Activated effector memory CD4-positive, alpha-beta T cell treated with Interleukin-2 at 50 U/mL for 16 hours (primary cell): ENCODE data around the gene ZBED3.
A peak's percentile ranks its signal among the peaks of the same experiment; 100 is the strongest.

Experiments used
- DNase-seq: peaks from one replicate; pipeline ENCODE4 v3.0.0-alpha.2; 2020

ZBED3 gene

DNA sequence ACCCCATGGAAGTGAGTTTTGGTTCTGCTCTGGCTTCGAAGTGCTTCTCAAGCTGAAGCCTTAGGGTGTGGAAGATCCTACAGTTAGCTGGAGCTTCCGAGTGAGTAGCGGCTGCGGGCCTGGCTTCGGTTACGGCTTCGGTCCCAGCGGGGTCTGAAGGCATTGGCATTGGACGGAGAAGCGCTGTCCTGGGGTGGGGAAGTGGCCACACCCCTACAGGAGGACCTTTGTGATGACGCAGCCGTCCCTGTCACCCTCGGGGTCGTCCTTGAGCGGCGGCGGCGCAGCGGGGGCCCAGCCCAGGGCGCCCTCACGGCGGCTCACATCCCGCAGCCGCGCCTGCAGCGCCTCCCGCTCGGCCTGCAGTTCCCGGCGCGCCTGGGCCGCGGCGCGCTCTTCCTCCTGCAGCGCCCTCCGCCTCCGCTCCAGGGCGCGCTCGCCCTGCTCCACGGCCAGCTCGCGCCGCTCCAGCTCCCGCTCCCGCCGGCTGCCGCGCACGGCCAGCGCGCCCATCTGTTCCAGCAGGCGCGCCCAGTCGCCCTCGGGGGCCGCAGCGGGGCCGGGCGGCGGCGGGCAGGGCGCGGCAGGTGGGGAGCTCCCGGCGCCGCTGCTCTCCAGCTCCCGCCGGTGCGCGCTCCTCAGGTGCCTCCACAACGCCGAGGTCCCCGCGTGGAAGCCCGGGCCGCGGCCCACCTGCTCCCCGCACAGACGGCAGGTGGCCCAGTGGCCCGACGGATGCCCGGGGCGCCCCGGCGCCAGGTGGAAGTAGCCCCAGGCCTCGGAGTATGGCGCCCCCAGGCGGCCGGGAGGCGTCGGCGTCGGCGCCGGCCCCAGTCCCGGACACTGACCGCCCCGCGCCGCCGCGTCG lies 9.9 kb downstream of the ZBED3 start:
- DNase-seq: peak; percentile 24

DNA sequence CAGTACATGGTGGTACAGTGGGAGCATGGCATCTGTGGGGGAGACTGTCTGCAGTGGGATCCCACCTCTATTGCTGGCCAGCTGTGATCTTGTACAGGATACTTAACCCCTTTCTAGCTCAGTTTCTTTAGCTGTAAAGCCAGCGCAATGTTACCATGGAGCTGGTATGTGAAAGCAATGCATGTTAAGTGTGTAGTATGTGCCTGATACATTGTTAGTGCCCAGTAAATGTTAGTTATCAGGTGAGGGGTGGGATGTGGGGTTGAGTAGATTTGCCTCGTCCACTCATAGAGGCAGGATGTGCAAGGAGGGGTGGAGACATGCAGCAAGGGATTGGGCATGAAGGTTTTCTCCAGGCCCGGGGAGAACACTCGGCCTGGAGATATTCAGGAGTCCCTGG lies 12.3 kb downstream of the ZBED3 start:
- DNase-seq: no peak

DNA sequence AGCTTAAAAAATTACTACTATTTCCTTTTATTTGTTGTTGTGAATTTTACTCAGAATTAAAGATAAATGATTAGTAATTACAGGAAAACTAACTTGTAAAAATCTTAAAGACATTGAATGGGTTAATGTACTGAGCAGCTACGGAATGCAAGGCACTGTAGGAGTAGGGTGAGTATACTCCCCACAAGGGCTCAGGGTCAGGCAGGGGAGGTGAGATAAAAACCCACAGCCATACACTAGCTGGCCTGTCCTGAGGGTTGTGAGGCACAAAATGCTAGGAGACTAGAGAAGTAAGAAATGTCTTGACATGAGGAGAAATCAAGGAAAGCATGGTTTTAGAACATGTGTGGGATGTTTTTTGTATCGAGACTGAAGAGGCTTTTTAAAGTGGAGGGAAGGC lies 13.4 kb downstream of the ZBED3 start:
- no peak for DNase-seq

DNA sequence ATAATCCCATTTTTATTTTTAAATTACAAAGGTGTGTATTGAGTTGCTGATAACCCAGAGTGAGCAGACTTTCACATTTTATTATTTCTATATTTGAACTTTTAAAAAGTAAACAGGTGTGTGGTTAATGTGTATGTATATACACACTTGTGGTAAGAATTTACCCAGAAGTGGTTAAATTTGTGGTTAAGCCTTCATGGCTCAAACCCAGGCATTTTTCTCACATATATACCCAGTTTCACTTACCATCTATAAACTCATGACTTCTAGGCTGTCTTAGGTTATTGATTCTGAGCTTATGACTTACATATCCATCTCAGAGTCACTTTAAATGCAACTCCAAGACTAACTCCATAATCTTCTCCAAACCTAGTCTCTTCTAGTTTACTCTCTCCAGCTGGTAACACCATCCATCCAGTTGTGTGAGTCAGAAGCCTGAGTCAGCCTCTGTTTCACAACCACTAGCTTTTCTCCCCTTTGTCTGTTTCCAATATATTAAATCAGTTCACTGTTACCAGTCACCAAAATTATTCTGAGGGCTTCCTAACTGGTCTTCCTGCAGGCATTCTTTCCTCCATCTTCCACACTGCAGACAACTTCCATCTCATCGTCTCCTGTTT lies 20.2 kb downstream of the ZBED3 start:
- no peak for DNase-seq

DNA sequence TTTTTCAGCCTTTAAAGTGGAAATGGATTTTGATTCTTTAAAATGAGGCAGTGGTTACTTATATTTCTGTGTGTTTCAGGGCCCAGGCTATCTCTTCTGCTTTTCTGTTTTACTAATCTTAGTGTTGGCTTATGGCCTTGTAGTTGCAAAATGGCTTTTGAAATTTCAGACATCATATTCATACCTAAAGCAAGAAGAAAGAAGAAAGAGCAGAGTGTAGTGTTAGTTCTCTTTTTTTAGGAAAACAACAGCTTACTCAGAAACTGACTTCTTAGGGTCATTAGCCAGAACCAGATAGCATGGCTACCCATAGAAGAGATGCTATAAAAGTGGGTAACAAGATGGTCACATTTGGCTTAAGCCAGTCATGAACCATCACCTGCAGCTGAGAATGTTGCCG lies 20.9 kb downstream of the ZBED3 start:
- DNase-seq: no peak

DNA sequence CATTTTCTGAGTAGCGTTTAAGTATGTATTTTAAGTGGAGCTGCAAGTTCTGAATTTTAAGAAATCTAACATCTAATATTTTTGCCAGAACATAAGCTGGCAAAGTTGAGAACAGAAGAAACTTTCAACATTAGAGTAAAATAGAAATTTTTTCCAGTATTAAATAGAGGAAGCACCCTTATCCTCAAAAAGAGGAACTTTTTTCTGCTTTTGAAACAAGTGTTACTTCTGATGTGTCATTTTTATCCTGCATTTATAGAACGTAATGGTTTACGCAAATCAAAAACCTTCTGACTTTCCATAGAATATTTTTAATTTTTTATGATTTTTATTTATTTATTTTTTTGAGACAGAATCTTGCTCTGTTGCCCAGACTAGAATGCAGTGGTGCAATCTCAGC lies 21.8 kb downstream of the ZBED3 start:
- DNase-seq: no peak

DNA sequence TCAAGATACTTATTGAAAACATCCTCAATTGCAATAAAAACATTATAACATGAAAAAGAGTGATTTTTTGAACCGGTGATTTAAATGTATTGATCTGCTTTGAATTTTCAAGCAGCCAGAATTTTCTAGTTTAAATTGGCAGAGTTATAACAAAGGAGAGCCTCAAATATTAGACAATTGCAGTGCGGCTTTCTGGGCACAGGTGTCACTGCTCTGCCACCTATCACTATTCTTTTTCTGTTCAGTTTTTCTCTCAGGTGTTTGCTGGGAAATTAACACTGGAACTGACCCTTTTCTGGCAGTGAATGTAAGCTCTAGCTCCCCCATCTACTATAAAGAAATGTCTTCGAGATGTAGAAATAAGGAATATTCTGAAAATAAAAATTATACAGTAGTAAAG lies 23.0 kb downstream of the ZBED3 start:
- DNase-seq: no peak

DNA sequence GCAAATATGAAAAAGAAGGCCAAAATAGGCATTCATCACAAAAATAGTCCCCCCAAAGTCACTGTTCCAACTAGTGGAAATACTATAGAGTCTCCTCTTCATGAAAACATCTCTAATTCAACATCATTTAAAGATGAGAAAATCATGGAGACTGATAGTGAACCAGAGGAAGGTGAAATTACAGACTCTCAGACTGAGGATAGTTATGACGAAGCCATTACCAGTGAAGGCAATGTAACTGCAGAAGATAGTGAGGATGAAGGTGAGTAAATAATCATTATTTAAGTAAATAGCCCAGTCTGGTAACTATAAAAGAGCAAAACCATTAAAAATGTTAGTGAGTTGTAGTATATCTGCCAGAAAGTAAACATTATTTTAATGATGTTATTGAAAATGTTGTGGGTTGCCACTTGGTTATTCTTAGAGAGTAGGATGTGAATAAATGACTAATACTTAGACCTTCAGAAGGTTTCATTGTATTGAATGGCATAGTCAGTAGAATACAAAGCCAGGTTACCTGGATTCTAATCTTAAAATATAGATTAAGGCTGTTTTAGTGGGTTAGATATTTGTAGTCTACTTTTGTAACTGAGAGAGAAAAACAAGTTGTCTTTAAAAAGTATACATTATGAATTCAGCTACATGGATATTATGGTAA lies 40.5 kb downstream of the ZBED3 start:
- no peak for DNase-seq

DNA sequence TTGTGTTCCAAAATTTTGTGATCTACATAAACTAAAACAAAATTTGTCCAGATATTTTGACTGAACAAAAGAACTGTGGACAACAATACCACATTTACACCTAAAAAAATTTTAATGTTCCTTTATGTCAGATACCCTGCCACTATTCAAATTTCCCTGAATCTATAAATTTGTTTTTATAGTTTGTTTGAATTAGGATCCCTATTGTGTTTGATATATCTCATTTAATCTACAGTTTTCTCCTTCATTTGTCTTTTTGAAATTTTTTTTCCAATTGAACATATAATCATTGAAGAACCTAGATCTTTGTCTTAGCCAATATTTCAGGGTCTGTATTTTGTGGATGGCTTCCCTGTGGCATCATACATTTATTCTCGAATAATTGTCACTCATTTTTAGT lies 51.1 kb downstream of the ZBED3 start:
- DNase-seq: no peak

DNA sequence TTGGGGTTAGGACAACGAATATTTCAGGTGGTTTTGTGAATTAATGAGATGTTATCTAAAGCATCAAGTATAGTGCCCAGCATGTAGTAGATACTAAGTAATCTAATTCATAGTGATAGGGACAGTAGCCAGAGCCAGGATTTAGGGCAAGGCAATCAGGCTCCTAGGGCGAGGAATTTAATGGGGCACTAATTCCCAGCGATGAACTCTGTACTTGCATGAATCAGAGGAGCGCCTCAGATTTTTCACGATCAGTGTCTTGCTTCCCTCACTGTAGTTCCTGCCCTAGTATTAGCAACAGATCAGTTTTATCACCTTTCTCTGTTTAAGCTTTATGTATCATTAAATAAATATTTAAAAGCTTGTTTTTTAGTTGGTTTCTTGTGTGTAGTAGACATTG lies 53.7 kb downstream of the ZBED3 start:
- DNase-seq: no peak

DNA sequence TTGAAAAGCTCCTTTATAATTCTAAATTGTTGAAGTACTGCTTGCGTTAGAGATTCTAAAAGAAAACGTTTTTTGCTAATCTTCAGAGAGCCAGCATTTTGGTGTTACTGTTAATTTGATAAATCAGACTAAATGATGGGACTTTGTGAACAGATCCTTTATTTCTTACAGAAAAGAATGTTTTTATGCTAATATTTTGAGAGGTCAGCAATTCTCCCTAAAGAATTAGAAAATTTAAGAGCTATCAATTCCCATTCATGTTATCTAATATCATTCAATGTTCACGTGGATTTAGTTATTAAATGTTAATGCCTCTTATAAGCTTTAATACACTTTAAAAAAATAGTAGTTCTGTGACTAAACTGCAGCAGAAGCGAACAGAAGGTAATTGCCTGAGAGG lies 54.5 kb downstream of the ZBED3 start:
- DNase-seq: no peak

DNA sequence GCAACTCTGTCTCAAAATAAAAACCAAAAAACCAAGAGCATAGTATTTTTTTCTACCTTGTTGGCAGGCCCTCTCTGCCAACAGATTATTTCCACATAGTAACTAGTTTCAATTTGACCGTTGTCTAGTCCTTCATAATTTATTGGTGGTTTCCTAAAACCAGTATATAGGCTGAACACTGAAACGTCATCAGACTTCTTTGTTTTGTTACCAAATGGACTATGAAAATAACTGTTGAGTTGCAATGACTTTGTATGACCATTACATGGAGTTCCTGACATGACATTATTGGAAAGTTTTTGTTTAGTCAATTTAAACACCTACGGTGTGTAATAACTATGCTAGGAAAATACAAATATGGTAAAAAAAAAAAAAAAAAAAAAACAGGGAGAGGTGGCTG lies 55.2 kb downstream of the ZBED3 start:
- DNase-seq: no peak

DNA sequence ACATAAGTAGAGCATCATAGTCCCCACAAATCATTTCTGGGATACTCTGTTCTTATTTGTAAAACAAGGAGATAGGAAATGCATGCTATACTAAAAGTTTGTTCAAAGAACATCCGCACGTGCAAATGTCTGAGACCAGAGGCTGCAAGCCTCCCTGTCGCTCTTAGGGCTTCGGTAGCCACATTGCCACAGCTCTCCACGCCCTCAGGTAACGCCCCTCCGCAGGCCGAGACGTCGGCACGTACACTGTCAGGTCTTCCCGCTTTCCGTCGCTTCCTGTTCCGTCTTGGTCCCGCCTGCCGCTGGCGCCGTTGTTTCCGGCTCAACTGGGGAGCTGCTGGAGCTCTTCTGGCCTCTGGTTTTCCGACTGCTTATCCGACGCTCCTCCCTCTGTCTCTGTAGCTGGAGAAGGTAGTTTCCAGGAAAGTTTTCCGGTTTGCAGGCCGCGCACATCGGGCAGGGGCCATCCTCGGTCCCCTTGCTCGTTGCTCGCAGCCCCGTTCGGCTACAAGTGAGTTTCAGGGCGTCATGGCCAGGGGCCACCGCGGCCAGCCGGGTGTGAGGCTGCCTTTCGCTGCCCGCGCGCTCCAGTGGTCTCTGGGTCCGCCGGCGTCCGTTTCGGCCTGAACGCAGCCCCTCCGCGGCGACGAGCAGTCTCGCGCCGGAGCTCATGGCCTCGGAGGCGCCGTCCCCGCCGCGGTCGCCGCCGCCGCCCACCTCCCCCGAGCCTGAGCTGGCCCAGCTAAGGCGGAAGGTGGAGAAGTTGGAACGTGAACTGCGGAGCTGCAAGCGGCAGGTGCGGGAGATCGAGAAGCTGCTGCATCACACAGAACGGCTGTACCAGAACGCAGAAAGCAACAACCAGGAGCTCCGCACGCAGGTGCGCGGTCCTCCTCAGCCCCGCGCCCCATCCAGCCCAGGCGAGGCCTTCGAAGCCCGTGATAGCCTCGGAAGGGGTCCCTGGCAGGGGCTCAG lies 56.7 kb downstream of the ZBED3 start, which contains the start of gene AGGF1:
Gene AGGF1 (plus strand): TSS at position 308 of the 975 bp plus-strand sequence. CDS start 363 bp downstream, at position 671.
- peak; percentile 87 for DNase-seq

DNA sequence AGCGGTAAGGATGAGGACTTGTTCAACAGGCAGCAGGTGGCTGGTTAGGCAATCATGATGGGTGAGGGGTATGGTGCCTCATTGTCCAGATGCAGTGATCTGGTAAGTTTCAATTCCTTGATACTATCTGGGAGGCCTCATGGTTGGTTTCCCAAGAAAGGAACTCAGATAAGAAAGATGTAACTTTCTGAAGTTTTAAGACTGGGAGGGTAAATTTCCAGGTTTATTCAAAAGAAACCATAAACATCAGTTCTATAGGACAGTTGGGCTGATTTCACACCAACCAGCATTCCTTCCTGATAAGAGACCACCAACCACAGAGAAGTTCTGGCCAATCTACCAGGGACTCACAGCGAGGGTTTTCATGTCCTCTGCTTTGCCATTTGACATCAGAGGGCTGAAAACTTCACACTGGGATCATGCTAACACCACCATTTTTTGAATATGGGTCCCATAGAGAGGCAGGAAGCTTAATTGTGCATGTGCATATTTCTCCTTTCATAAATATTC lies 57.7 kb downstream of the ZBED3 start:
- DNase-seq: no peak

DNA sequence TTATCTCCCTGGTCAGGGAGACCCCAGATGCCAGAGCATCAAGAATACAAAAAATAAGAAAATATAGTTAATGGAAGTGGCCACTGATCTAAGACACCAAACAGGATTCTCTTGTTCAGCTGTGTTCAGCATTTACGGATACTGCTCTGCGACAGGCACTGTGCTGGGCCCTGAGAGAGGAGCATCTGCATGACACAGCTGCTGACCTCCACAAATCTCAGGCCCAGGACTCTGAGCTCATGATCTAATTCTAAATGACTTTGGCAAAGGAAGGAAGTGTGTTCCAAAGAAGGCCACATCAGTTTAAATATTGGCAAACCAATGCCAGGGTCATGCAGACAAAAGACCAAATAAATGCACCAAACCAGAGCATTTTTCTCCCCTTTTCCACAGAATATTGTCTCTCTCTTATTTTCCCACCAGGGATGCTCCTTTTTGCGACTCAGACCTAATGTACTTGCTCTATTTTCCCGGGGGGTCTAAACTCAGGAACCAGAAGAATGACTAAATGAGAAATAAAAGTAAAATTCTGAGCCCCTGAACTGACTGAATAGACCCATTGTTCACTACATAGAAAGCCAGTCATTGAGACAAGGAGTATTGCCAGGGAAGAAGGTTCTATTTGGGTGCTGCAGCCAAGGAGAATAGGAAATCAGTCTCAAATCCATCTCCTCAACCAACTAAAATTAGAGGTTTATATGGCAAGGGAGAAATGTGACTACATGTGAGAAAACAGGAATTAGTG lies 58.3 kb downstream of the ZBED3 start:
- DNase-seq: no peak

DNA sequence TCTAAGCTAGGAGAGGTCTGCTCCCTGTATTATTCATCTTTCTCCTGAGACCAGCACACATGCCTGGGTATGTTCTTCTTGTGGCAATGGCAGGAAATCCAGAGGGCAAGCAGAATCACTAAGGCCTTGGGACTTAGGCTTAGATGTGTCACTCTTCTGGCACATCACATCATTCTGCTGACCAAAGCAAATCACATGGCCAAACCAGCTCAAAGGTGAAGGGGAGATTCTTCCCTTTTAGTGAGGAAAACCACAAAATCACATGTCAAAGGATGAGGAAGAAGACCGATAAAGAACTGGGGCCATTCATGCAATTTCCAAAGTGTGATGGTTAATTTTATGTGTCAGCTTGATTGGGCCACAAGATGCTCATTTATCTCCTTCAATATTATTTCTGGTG lies 62.6 kb downstream of the ZBED3 start:
- no peak for DNase-seq

DNA sequence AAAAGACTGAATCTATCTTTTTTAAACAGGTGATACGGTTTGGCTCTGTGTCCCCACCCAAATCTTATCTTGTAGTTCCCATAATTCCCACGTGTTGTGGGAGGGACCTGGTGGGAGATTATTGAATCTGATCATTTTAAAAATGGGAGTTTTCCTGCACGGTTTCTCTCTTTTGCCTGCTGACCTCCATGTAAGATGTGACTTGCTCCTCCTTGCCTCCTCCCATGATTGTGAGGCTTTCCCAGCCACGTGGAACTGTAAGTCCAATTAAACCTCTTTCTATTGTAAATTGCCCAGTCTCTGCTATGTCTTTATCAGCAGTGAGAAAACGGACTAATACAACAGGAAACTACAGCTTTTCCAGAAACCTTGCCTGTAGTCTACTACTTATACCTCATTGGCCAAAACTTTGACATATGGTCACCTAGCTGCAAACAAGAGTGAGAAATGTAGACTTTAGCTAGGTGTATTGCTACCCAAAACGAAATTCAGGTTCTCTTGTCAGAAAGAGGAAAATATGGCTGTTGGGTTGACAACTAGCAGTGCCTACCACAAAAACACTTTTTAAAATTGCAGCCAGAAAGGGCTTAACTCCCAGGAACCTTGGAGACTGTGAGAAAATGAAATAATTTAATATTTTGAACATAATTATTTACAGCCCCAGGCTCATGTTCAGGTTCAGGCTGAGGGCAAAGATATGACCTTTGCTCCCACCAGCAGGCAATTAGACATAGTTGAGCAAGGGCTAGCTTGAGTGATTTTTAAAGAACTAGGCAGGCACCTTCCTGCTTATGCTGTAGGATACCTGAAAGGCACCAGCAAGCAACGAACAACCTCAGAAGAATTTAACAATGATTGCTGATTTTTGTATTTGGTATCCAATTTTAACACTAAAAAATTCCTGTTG lies 64.3 kb downstream of the ZBED3 start:
- no peak for DNase-seq
